CD14-positive monocyte (primary cell): ENCODE data around the gene MAP3K3. TPM values are rescaled to one million over a fixed set of nuclear protein-coding genes. Genes with fewer than 3 reads are reported as not detected.

ENCODE experiments used
- DNase-seq, 3 donors: peaks; one replicate each; pipeline ENCODE4 v3.0.0-alpha.2; 2011 to 2022
- H2AFZ ChIP-seq: 2 replicates; pipeline ENCODE4 v1.6.0; 2012; ENCODE audit warnings: mild to moderate bottlenecking, low read depth, low read length, inconsistent platforms; ENCODE audit not compliant: insufficient read depth, poor library complexity, severe bottlenecking
- H3K27ac ChIP-seq, 2 donors: 1 replicate in 1 of 2; 2 replicates in 1 of 2; pipeline ENCODE4 v1.5.1; 2012 to 2013; ENCODE audit warnings: low read length in 2 of 2, control low read depth in 1 of 2, inconsistent platforms in 1 of 2, low read depth in 1 of 2, mild to moderate bottlenecking in 1 of 2
- H3K27me3 ChIP-seq, 2 donors: one replicate each; pipeline versions ENCODE4 v1.6.0 to v1.6.1; 2011 to 2013; ENCODE audit warnings: low read length in 2 of 2; ENCODE audit not compliant: control insufficient read depth in 2 of 2, insufficient read depth in 2 of 2
- H3K36me3 ChIP-seq, 2 donors: replicated peaks in 1 of 2; 1 replicate in 1 of 2; 2 replicates in 1 of 2; pipeline versions ENCODE4 v1.5.1 to v1.6.1; 2012 to 2013; ENCODE audit warnings: low read length in 2 of 2, control low read depth in 1 of 2, inconsistent platforms in 1 of 2, mild to moderate bottlenecking in 1 of 2; ENCODE audit not compliant: insufficient read depth in 2 of 2, control insufficient read depth in 1 of 2
- H3K4me1 ChIP-seq, 2 donors: 1 replicate in 1 of 2; 2 replicates in 1 of 2; pipeline versions ENCODE4 v1.5.1 to v1.6.1; 2012 to 2013; ENCODE audit warnings: low read length in 2 of 2, control low read depth in 1 of 2, inconsistent platforms in 1 of 2, mild to moderate bottlenecking in 1 of 2, moderate library complexity in 1 of 2; ENCODE audit not compliant: insufficient read depth in 2 of 2, control insufficient read depth in 1 of 2
- H3K4me2 ChIP-seq: replicated peaks from 2 replicates; pipeline ENCODE3; 2012; ENCODE audit warnings: low read length, moderate library complexity, mild to moderate bottlenecking; ENCODE audit not compliant: poor library complexity, severe bottlenecking; ENCODE audit errors: extremely low read depth
- H3K4me3 ChIP-seq, 3 experiments: fragments of 200-600 bp in 1 of 3; sonication (generic) in 1 of 3; replicated peaks in 1 of 3; 1 replicate in 2 of 3; 2 replicates in 1 of 3; pipeline ENCODE4 v1.5.1; 2011 to 2013; ENCODE audit warnings: low read length in 3 of 3, mild to moderate bottlenecking in 3 of 3, control low read depth in 2 of 3, low read depth in 2 of 3, inconsistent platforms in 1 of 3, moderate library complexity in 1 of 3
- H3K79me2 ChIP-seq: 2 replicates; pipeline ENCODE4 v1.6.0; 2012; ENCODE audit warnings: mild to moderate bottlenecking, control low read depth, inconsistent platforms, low read length, moderate library complexity; ENCODE audit not compliant: insufficient read depth
- H3K9ac ChIP-seq: 2 replicates; pipeline ENCODE4 v1.6.0; 2017; ENCODE audit warnings: low read length, mild to moderate bottlenecking; ENCODE audit not compliant: insufficient read depth, poor library complexity, severe bottlenecking
- H3K9me3 ChIP-seq, 2 donors: replicated peaks in 1 of 2; 1 replicate in 1 of 2; 2 replicates in 1 of 2; pipeline versions ENCODE4 v1.5.1 to v1.6.1; 2012 to 2013; ENCODE audit warnings: low read length in 2 of 2, control low read depth in 1 of 2; ENCODE audit not compliant: control insufficient read depth in 1 of 2, insufficient read depth in 1 of 2
- H4K20me1 ChIP-seq: 2 replicates; pipeline ENCODE4 v1.6.0; 2012; ENCODE audit warnings: mild to moderate bottlenecking, low read length, control low read depth, moderate library complexity; ENCODE audit not compliant: insufficient read depth
- H3K27ac Mint-ChIP-seq, 7 donors: one replicate each; pipeline ENCODE4 v1.8.0; 2020; ENCODE audit warnings: mild to moderate bottlenecking in 7 of 7, mixed read lengths in 7 of 7, moderate library complexity in 6 of 7, inconsistent platforms in 2 of 7
- H3K27me3 Mint-ChIP-seq, 3 donors: one replicate each; pipeline ENCODE4 v1.8.0; 2021 to 2022; ENCODE audit warnings: low read depth in 3 of 3, mild to moderate bottlenecking in 3 of 3, mixed read lengths in 3 of 3, moderate library complexity in 3 of 3, inconsistent platforms in 1 of 3
- H3K36me3 Mint-ChIP-seq, 2 donors: one replicate each; pipeline ENCODE4 v1.8.0; 2020; ENCODE audit warnings: mixed read lengths in 2 of 2, inconsistent platforms in 1 of 2, mild to moderate bottlenecking in 1 of 2
- H3K4me1 Mint-ChIP-seq: one replicate; pipeline ENCODE4 v1.8.0; 2020; ENCODE audit warnings: mild to moderate bottlenecking, mixed read lengths
- H3K4me3 Mint-ChIP-seq, 2 donors: one replicate each; pipeline ENCODE4 v1.8.0; 2020; ENCODE audit warnings: mild to moderate bottlenecking in 2 of 2, mixed read lengths in 2 of 2, moderate library complexity in 1 of 2
- H3K9me3 Mint-ChIP-seq, 7 donors: one replicate each; pipeline ENCODE4 v1.8.0; 2020 to 2022; ENCODE audit warnings: mixed read lengths in 7 of 7, mild to moderate bottlenecking in 6 of 7, moderate library complexity in 6 of 7, inconsistent platforms in 2 of 7
- WGBS: methylation state at CpG from one replicate; pipeline ENCODE4 v1.1.5; 2013; ENCODE audit warnings: missing lambda C conversion rate; ENCODE audit not compliant: insufficient coverage; 5-methylcytosine and 5-hydroxymethylcytosine counted together
- intact Hi-C, 2 donors: fragments of 100-400 bp; cut with micrococcal nuclease; formaldehyde crosslinking; loops; one replicate each; pipeline versions ENCODE4 v1.15.0 to v1.15.1; 2023
- polyA plus RNA-seq, 3 donors: library from polyadenylated mRNA; depleted of rRNA in 1 of 3; unstranded in 2 of 3; stranded (reverse) in 1 of 3; fragments of 300-500 nt in 2 of 3; fragments of >200 nt in 1 of 3; fragmentation: Illumina TruSeq in 2 of 3; gene quantifications; 1 replicate in 2 of 3; 2 replicates in 1 of 3; pipeline ENCODE4 v1.2.3, GENCODE V29; 2012 to 2021
- TF ChIP-seq, protein P1 (sequence below): fragments of 200-600 bp; IDR thresholded peaks from one replicate; pipeline ENCODE4 v1.8.0; 2022; ENCODE audit warnings: antibody characterized with exemption, mild to moderate bottlenecking

The MAP3K3 gene
- polyA plus RNA-seq, 3 donors, result 52.2 to 219 (median 63.6) TPM

- H3K9me3 Mint-ChIP-seq, result no peaks in the 10 kb centered on the region
- peak overlapping the region; percentile 5 to 94 (median 83) for H3K27ac Mint-ChIP-seq
- H4K20me1 ChIP-seq, result peaks cover 85% of the 10 kb centered on the region
- TF ChIP-seq, protein P1, sequence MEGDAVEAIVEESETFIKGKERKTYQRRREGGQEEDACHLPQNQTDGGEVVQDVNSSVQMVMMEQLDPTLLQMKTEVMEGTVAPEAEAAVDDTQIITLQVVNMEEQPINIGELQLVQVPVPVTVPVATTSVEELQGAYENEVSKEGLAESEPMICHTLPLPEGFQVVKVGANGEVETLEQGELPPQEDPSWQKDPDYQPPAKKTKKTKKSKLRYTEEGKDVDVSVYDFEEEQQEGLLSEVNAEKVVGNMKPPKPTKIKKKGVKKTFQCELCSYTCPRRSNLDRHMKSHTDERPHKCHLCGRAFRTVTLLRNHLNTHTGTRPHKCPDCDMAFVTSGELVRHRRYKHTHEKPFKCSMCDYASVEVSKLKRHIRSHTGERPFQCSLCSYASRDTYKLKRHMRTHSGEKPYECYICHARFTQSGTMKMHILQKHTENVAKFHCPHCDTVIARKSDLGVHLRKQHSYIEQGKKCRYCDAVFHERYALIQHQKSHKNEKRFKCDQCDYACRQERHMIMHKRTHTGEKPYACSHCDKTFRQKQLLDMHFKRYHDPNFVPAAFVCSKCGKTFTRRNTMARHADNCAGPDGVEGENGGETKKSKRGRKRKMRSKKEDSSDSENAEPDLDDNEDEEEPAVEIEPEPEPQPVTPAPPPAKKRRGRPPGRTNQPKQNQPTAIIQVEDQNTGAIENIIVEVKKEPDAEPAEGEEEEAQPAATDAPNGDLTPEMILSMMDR, result no peak
- no CpG with 5 or more reads among the region's 6 CpGs for WGBS
- intact Hi-C loops, result loop anchor here (5.0 to 10.0 kb wide), 8 partner anchors 44 to 146 kb away; partner anchors contain the start of genes CCDC47 (in 2 of the 2), DDX42 (in 2 of the 2), DCAF7 (in 1 of the 2) and FTSJ3 (in 1 of the 2)
- peaks cover 41 to 58% of the 10 kb centered on the region in 2 donors for H3K4me1 ChIP-seq
- peaks cover 0 to 3% (median 0%) of the 10 kb centered on the region in 3 donors for H3K27me3 Mint-ChIP-seq
- peaks cover 59 to 70% of the 10 kb centered on the region in 2 donors for H3K36me3 ChIP-seq
- no peaks in the 10 kb centered on the region for H3K27me3 ChIP-seq
- peaks cover 53 to 74% of the 10 kb centered on the region in 2 donors for H3K36me3 Mint-ChIP-seq
- H3K79me2 ChIP-seq, result peaks cover 31% of the 10 kb centered on the region
- H3K4me3 ChIP-seq, result peak overlapping the region in 1 of 3 experiments; percentile 28
- H3K4me1 Mint-ChIP-seq, result peaks cover 46% of the 10 kb centered on the region
- H3K9ac ChIP-seq, result no peak overlapping the region
- no peak overlapping the region for H2AFZ ChIP-seq
- H3K4me2 ChIP-seq, result peak overlapping the region; percentile 100
- no peak for DNase-seq
- H3K9me3 ChIP-seq, result no peaks in the 10 kb centered on the region
- H3K4me3 Mint-ChIP-seq, result no peak overlapping the region
- peak overlapping the region; percentile 70 to 85 for H3K27ac ChIP-seq
Measured at GRCh38 chr17:63695889-63696288, 73.7 kb downstream of the MAP3K3 start.

GRCh38 chr17:63696381-63696961 is 74.3 kb downstream of the MAP3K3 start:
- Histone ChIP-seq H3K9me3 (no peaks in the 10 kb centered on the region), H3K27me3 (no peaks in the 10 kb centered on the region), H3K4me3 (peak overlapping the region in 2 of 3 experiments; percentile 92 to 100), H3K4me1 (peaks cover 46 to 64% of the 10 kb centered on the region in 2 donors), H2AFZ (no peak overlapping the region), H3K9ac (peak overlapping the region; percentile 91), H3K4me2 (peak overlapping the region; percentile 100), H3K36me3 (peaks cover 53 to 64% of the 10 kb centered on the region in 2 donors), H3K27ac (peak overlapping the region; percentile 70 to 85), H4K20me1 (peaks cover 80% of the 10 kb centered on the region), H3K79me2 (peaks cover 36% of the 10 kb centered on the region)
- intact Hi-C loops, result loop anchor here (5.0 to 10.0 kb wide), 8 partner anchors 44 to 146 kb away; partner anchors contain the start of genes CCDC47 (in 2 of the 2), DDX42 (in 2 of the 2), DCAF7 (in 1 of the 2) and FTSJ3 (in 1 of the 2)
- peak; percentile 38 to 57 (median 54) for DNase-seq
- Mint-ChIP-seq H3K4me3 (peak overlapping the region; percentile 27 to 97), H3K9me3 (no peaks in the 10 kb centered on the region), H3K4me1 (peaks cover 50% of the 10 kb centered on the region), H3K27ac (peak overlapping the region; percentile 45 to 94 (median 84)), H3K27me3 (peaks cover 0 to 3% (median 0%) of the 10 kb centered on the region in 3 donors), H3K36me3 (peaks cover 47 to 68% of the 10 kb centered on the region in 2 donors)
- TF ChIP-seq, protein P1, result peak; percentile 33
- 42% methylated on average over 7 of the region's 9 CpGs for WGBS
